Loucy (cell line): ENCODE measurements around the gene YTHDC2.

ENCODE experiments used
- H2AFZ ChIP-seq: fragments of 200-600 bp; sonication (generic); 2 replicates; pipeline ENCODE4 v1.6.0; 2016; ENCODE audit warnings: antibody characterized with exemption, mild to moderate bottlenecking, low read length, moderate library complexity
- H3F3A ChIP-seq: fragments of 200-600 bp; 2 replicates; pipeline ENCODE4 v1.6.0; 2016; ENCODE audit warnings: antibody characterized with exemption, low read depth, mild to moderate bottlenecking
- H3K27me3 ChIP-seq: fragments of 200-600 bp; sonication (generic); 2 replicates; pipeline ENCODE4 v1.6.1; 2014; ENCODE audit warnings: low read length, mild to moderate bottlenecking; ENCODE audit not compliant: insufficient read depth, poor library complexity, severe bottlenecking
- H3K36me3 ChIP-seq: fragments of 200-600 bp; sonication (generic); 2 replicates; pipeline ENCODE4 v1.6.1; 2016; ENCODE audit warnings: low read length; ENCODE audit not compliant: insufficient read depth
- H3K4me1 ChIP-seq: fragments of 200-600 bp; sonication (generic); 2 replicates; pipeline ENCODE4 v1.5.1; 2014; ENCODE audit warnings: low read length, mild to moderate bottlenecking; ENCODE audit not compliant: insufficient read depth, poor library complexity, severe bottlenecking
- H3K4me2 ChIP-seq: fragments of 200-600 bp; sonication (generic); 2 replicates; pipeline ENCODE4 v1.6.0; 2014; ENCODE audit warnings: antibody characterized with exemption, low read length, low read depth, mild to moderate bottlenecking; ENCODE audit not compliant: poor library complexity, severe bottlenecking
- H3K4me3 ChIP-seq: fragments of 200-600 bp; sonication (generic); 2 replicates; pipeline ENCODE4 v1.5.1; 2014; ENCODE audit warnings: low read length, mild to moderate bottlenecking, mixed read lengths; ENCODE audit not compliant: poor library complexity, severe bottlenecking
- H3K79me2 ChIP-seq: fragments of 200-600 bp; sonication (generic); 2 replicates; pipeline ENCODE4 v1.6.1; 2014; ENCODE audit warnings: low read length; ENCODE audit not compliant: insufficient read depth
- H3K9ac ChIP-seq: fragments of 200-600 bp; sonication (generic); 2 replicates; pipeline ENCODE4 v1.6.0; 2014; ENCODE audit warnings: mild to moderate bottlenecking, low read depth, low read length, moderate library complexity; ENCODE audit not compliant: poor library complexity, severe bottlenecking
- H3K9me2 ChIP-seq: fragments of 200-600 bp; sonication (generic); replicated peaks from 2 replicates; pipeline ENCODE4 v1.6.1; 2016; ENCODE audit warnings: low read depth, low read length, mixed read lengths
- H3K9me3 ChIP-seq: fragments of 200-600 bp; sonication (generic); 2 replicates; pipeline ENCODE4 v1.6.1; 2014; ENCODE audit warnings: mild to moderate bottlenecking, antibody characterized with exemption, low read length, low read depth; ENCODE audit not compliant: insufficient read depth
- H4K20me1 ChIP-seq: fragments of 200-600 bp; sonication (generic); 2 replicates; pipeline ENCODE4 v1.6.0; 2014; ENCODE audit warnings: antibody characterized with exemption, low read length, mild to moderate bottlenecking; ENCODE audit not compliant: insufficient read depth, poor library complexity, severe bottlenecking
- EZH2phosphoT487 ChIP-seq: fragments of 200-600 bp; IDR thresholded peaks from 2 replicates; pipeline ENCODE4 v1.6.1; 2018; ENCODE audit warnings: antibody characterized with exemption, mild to moderate bottlenecking, moderate library complexity, borderline replicate concordance
- TF ChIP-seq, protein P1 (sequence below): fragments of 200-600 bp; sonication (generic); conservative IDR thresholded peaks from 2 replicates; pipeline ENCODE4 v1.5.1; 2014; ENCODE audit warnings: mild to moderate bottlenecking, antibody characterized with exemption, low read length

The YTHDC2 gene

DNA sequence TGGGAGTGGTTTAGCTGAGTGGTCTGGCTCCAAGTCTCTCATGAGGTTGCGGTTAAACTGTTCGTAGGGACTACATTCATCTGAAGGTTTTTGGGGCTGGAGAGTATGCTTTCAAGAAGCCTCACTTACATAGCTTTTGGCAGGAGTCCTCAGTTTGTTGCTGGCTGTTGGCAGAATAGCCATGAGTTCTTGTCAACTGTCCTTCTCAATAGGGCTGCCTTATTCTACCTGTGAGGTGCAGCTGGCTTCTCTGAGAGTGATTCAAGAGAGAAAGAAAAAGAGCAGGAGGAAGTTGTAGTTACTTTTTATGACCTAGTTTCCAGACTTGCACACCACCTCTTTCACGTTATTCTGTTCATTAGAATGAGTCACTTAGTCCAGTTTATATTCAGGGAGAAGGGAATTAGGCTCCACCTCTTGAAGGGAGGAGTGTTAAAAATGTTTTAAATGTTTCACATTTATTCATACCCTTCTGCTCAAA is 33.2 kb downstream of the YTHDC2 start:
- H3F3A ChIP-seq, result no peaks in the 10 kb centered on the region
- peak overlapping the region; percentile 16 for H3K4me2 ChIP-seq
- H3K79me2 ChIP-seq, result no peaks in the 10 kb centered on the region
- no peak for TF ChIP-seq EZH2phosphoT487
- TF ChIP-seq, protein P1, sequence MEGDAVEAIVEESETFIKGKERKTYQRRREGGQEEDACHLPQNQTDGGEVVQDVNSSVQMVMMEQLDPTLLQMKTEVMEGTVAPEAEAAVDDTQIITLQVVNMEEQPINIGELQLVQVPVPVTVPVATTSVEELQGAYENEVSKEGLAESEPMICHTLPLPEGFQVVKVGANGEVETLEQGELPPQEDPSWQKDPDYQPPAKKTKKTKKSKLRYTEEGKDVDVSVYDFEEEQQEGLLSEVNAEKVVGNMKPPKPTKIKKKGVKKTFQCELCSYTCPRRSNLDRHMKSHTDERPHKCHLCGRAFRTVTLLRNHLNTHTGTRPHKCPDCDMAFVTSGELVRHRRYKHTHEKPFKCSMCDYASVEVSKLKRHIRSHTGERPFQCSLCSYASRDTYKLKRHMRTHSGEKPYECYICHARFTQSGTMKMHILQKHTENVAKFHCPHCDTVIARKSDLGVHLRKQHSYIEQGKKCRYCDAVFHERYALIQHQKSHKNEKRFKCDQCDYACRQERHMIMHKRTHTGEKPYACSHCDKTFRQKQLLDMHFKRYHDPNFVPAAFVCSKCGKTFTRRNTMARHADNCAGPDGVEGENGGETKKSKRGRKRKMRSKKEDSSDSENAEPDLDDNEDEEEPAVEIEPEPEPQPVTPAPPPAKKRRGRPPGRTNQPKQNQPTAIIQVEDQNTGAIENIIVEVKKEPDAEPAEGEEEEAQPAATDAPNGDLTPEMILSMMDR, result no peak
- H2AFZ ChIP-seq, result no peak overlapping the region
- peaks cover 15% of the 10 kb centered on the region; the same call in 1 of the 2 replicates for H3K36me3 ChIP-seq
- H3K4me3 ChIP-seq, result no peak overlapping the region
- H3K9ac ChIP-seq, result no peak overlapping the region
- no peaks in the 10 kb centered on the region for H3K27me3 ChIP-seq
- H4K20me1 ChIP-seq, result no peaks in the 10 kb centered on the region
- peaks cover 8% of the 10 kb centered on the region for H3K4me1 ChIP-seq
- no peaks in the 10 kb centered on the region for H3K9me2 ChIP-seq
- no peaks in the 10 kb centered on the region for H3K9me3 ChIP-seq

DNA sequence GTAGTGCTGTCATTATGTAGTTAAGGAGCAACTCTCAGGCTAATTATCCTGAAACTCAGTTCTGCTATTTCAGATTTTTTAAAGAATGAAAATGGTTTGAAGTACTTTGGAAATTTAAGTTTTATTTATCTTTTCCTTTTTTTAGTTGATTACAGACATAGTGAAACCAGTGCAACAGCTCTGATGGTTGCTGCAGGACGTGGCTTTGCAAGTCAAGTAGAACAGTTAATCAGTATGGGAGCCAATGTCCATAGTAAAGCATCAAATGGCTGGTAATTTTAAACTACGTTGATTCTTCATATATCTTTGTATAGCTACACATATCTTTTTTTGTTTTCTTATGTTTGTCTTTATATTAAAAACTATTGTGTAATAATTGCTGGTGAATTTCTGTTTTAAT is 34.9 kb downstream of the YTHDC2 start:
- Histone ChIP-seq H3K79me2 (no peaks in the 10 kb centered on the region), H3K4me1 (peaks cover 8% of the 10 kb centered on the region), H4K20me1 (no peaks in the 10 kb centered on the region), H3K4me3 (no peak overlapping the region), H3K27me3 (no peaks in the 10 kb centered on the region), H3F3A (no peaks in the 10 kb centered on the region), H3K4me2 (no peak overlapping the region), H2AFZ (no peak overlapping the region), H3K9ac (no peak overlapping the region), H3K36me3 (peaks cover 25% of the 10 kb centered on the region; the same call in 1 of the 2 replicates), H3K9me2 (no peaks in the 10 kb centered on the region), H3K9me3 (no peaks in the 10 kb centered on the region)
- TF ChIP-seq EZH2phosphoT487, result no peak
- TF ChIP-seq, protein P1, result no peak

DNA sequence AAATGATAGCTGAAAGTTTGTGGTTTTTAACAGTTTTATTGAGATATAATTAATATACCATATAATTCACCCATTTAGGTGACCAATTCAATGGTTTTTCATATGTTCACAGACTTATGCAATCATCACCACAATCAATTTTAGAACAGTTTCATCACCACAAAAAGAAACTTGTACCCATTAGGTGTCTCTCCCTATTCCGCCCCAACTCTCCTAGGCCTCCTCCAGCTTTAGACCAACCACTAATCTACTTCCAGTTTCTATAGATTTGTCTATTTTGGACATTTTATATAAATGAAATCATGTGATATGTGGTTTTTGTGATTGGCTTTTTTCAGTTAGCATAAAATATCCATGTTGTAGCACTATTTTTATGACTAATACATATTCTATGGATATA is 38.6 kb downstream of the YTHDC2 start:
- no peaks in the 10 kb centered on the region for H3K9me2 ChIP-seq
- H3K36me3 ChIP-seq, result peaks cover 31% of the 10 kb centered on the region; the same call in 1 of the 2 replicates

More for the DNA sequence above, 38.6 kb downstream of the YTHDC2 start:
- no peaks in the 10 kb centered on the region for H4K20me1 ChIP-seq
- TF ChIP-seq, protein P1, result no peak
- TF ChIP-seq EZH2phosphoT487, result no peak
- H3K9ac ChIP-seq, result no peak overlapping the region
- H3F3A ChIP-seq, result no peaks in the 10 kb centered on the region
- H2AFZ ChIP-seq, result no peak overlapping the region
- H3K4me1 ChIP-seq, result no peaks in the 10 kb centered on the region
- no peaks in the 10 kb centered on the region for H3K27me3 ChIP-seq
- H3K79me2 ChIP-seq, result no peaks in the 10 kb centered on the region
- no peak overlapping the region for H3K4me3 ChIP-seq
- no peaks in the 10 kb centered on the region for H3K9me3 ChIP-seq
- H3K4me2 ChIP-seq, result no peak overlapping the region
